Ishikawa (cell line): ENCODE results near the gene PLAGL1.

Source experiments
- CEBPB ChIP-seq: IDR thresholded peaks from 2 replicates; pipeline ENCODE4 v1.6.1; 2012
- CREB1 ChIP-seq: IDR thresholded peaks from 2 replicates; pipeline ENCODE4 v1.6.1; 2012; ENCODE audit warnings: low read depth
- EGR1 ChIP-seq: IDR thresholded peaks from 2 replicates; pipeline ENCODE4 v1.6.1; 2012
- EP300 ChIP-seq: IDR thresholded peaks from 2 replicates; pipeline ENCODE4 v1.6.1; 2012; ENCODE audit warnings: borderline replicate concordance
- FOXM1 ChIP-seq: IDR thresholded peaks from 2 replicates; pipeline ENCODE4 v1.6.1; 2012; ENCODE audit warnings: low read depth, borderline replicate concordance
- MAX ChIP-seq: IDR thresholded peaks from 2 replicates; pipeline ENCODE4 v1.6.1; 2012
- NFIC ChIP-seq: IDR thresholded peaks from 2 replicates; pipeline ENCODE4 v1.6.1; 2012
- RAD21 ChIP-seq: IDR thresholded peaks from 2 replicates; pipeline ENCODE4 v1.6.1; 2012; ENCODE audit warnings: low read depth
- REST ChIP-seq: IDR thresholded peaks from 2 replicates; pipeline ENCODE4 v1.6.1; 2012; ENCODE audit warnings: low read depth, mild to moderate bottlenecking
- TAF1 ChIP-seq: IDR thresholded peaks from 2 replicates; pipeline ENCODE4 v1.6.1; 2012; ENCODE audit warnings: low read depth, mild to moderate bottlenecking

- no peak for TF ChIP-seq FOXM1
- no peak for TF ChIP-seq TAF1
- no peak for TF ChIP-seq REST
- TF ChIP-seq RAD21 = no peak
- no peak for TF ChIP-seq CEBPB
- TF ChIP-seq MAX = no peak
- TF ChIP-seq EP300 = no peak
- TF ChIP-seq NFIC = no peak
- TF ChIP-seq EGR1 = no peak
- TF ChIP-seq CREB1 = no peak
Observed at GRCh38 chr6:143961886-143962878, 45.9 kb downstream of the PLAGL1 start.
